ENCODE results near the gene VPS9D1.

Gene VPS9D1

DNA sequence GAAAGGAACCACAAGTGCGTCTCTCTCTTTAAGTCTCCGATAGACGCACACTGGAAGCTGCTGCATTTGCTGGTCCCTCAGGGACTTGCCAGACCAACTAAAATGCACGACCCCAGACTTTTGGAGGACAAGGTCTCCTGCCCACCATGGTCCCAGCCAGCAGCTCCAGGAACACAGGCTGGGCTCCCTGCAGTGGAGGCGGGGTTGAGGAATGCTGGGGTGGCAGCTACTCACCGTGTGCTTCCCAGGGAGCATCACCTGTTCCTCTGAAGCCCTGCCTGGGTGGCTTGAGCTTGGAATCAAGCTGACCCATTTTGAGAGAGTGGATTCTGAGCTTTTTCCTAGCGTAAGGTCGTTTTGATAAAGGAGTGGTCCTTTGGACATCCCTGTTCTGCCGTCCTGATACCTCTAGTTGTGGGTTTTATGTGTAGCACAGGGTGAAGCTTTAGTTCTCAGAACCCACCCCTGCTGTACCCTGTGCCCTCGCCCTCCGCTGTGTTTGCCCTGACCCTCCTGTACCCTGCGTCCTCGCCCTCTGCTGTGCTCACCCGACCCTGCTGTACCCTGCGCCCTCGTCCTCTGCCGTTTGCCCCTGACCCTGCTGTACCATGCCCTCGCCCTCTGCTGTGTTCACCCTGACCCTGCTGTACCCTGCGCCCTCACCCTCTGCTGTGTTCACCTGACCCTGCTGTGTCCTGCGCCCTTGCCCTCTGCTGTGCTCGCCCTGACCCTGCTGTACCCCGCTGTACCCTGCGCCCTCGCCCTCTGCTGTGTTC is 11.6 kb upstream of the VPS9D1 start:
- Histone ChIP-seq H3K27me3 (ENCODE audit: control insufficient read depth, insufficient read depth, low read length) (no peaks in the 10 kb centered on the region), H3K27ac (ENCODE audit: low read depth, low read length) (no peak overlapping the region), H3K36me3 (ENCODE audit: control insufficient read depth, insufficient read depth, low read length) (peaks cover 74% of the 10 kb centered on the region), H3K9ac (ENCODE audit: low read length) (no peak overlapping the region), H3K4me3 (ENCODE audit: low read depth, low read length) (no peak overlapping the region), H3K9me3 (ENCODE audit: control insufficient read depth, insufficient read depth, low read depth, low read length) (no peaks in the 10 kb centered on the region), H3K4me1 (ENCODE audit: control insufficient read depth, insufficient read depth, low read length) (no peaks in the 10 kb centered on the region; the same call in 1 of the 2 replicates)

DNA sequence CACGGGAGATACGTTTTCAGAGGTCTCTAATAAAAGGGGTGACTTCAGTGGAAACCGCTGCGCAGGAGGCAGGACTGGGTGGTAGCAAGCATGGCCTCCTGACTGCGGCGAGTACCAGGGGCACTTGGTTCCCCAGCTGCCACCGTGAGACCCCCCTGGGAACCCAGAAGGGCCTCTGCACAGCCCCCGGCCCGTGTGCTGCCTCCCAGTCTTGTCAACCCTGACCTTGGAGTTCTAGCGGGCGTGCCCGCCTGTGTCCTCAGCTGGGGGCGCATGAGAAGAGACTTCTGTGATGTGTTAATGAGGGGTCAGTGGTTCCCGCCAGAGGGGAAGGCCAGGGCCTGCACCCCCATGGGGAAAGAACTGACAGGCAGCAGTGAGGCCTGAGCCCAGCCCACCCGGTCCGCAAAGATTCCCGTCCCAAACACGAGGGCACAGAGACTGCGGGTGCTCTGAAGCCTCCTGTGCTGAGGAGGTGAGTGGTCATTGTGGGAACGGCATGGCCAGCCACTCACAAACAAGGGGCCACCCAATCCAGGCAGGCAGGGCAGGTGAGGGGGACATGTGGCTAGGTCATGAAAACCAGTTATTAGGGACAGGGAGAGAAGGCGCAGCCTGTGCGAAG is 10.0 kb upstream of the VPS9D1 start:
- Histone ChIP-seq H3K9me3 (ENCODE audit: control insufficient read depth, insufficient read depth, low read depth, low read length) (no peaks in the 10 kb centered on the region), H3K4me3 (ENCODE audit: low read depth, low read length) (no peak overlapping the region), H3K4me1 (ENCODE audit: control insufficient read depth, insufficient read depth, low read length) (no peaks in the 10 kb centered on the region; the same call in 1 of the 2 replicates), H3K36me3 (ENCODE audit: control insufficient read depth, insufficient read depth, low read length) (peaks cover 64% of the 10 kb centered on the region), H3K27ac (ENCODE audit: low read depth, low read length) (no peak overlapping the region), H3K27me3 (ENCODE audit: control insufficient read depth, insufficient read depth, low read length) (no peaks in the 10 kb centered on the region), H3K9ac (ENCODE audit: low read length) (no peak overlapping the region)

GRCh38 chr16:89729863-89730593 is 9.3 kb upstream of the VPS9D1 start:
- Histone ChIP-seq H3K27ac (ENCODE audit: low read depth, low read length) (no peak overlapping the region), H3K36me3 (ENCODE audit: control insufficient read depth, insufficient read depth, low read length) (peaks cover 59% of the 10 kb centered on the region), H3K9me3 (ENCODE audit: control insufficient read depth, insufficient read depth, low read depth, low read length) (no peaks in the 10 kb centered on the region), H3K9ac (ENCODE audit: low read length) (no peak overlapping the region), H3K4me1 (ENCODE audit: control insufficient read depth, insufficient read depth, low read length) (no peaks in the 10 kb centered on the region; the same call in 1 of the 2 replicates), H3K4me3 (ENCODE audit: low read depth, low read length) (no peak overlapping the region), H3K27me3 (ENCODE audit: control insufficient read depth, insufficient read depth, low read length) (no peaks in the 10 kb centered on the region)

- Histone ChIP-seq H3K27me3 (ENCODE audit: control insufficient read depth, insufficient read depth, low read length) (no peaks in the 10 kb centered on the region), H3K4me1 (ENCODE audit: control insufficient read depth, insufficient read depth, low read length) (no peaks in the 10 kb centered on the region; the same call in 1 of the 2 replicates), H3K9me3 (ENCODE audit: control insufficient read depth, insufficient read depth, low read depth, low read length) (no peaks in the 10 kb centered on the region), H3K4me3 (ENCODE audit: low read depth, low read length) (no peak overlapping the region), H3K27ac (ENCODE audit: low read depth, low read length) (no peak overlapping the region), H3K9ac (ENCODE audit: low read length) (no peak overlapping the region), H3K36me3 (ENCODE audit: control insufficient read depth, insufficient read depth, low read length) (peaks cover 55% of the 10 kb centered on the region)
These were observed 8.6 kb upstream of the VPS9D1 start for GRCh38 chr16:89729293-89729692.

GRCh38 chr16:89727406-89728120 is 6.9 kb upstream of the VPS9D1 start:
- H3K9me3 ChIP-seq (ENCODE audit: control insufficient read depth, insufficient read depth, low read depth, low read length), result no peaks in the 10 kb centered on the region
- peaks cover 8% of the 10 kb centered on the region for H3K27me3 ChIP-seq (ENCODE audit: control insufficient read depth, insufficient read depth, low read length)
- peaks cover 5% of the 10 kb centered on the region for H3K4me1 ChIP-seq (ENCODE audit: control insufficient read depth, insufficient read depth, low read length)
- peaks cover 54% of the 10 kb centered on the region for H3K36me3 ChIP-seq (ENCODE audit: control insufficient read depth, insufficient read depth, low read length)
- H3K9ac ChIP-seq (ENCODE audit: low read length), result no peak overlapping the region
- H3K4me3 ChIP-seq (ENCODE audit: low read depth, low read length), result no peak overlapping the region
- H3K27ac ChIP-seq (ENCODE audit: low read depth, low read length), result no peak overlapping the region

GRCh38 chr16:89723279-89724250 is 2.9 kb upstream of the VPS9D1 start:
- no peaks in the 10 kb centered on the region for H3K9me3 ChIP-seq (ENCODE audit: control insufficient read depth, insufficient read depth, low read depth, low read length)
- no peak overlapping the region for H3K9ac ChIP-seq (ENCODE audit: low read length)
- H3K36me3 ChIP-seq (ENCODE audit: control insufficient read depth, insufficient read depth, low read length), result peaks cover 31% of the 10 kb centered on the region
- no peak overlapping the region for H3K27ac ChIP-seq (ENCODE audit: low read depth, low read length)
- peaks cover 29% of the 10 kb centered on the region for H3K27me3 ChIP-seq (ENCODE audit: control insufficient read depth, insufficient read depth, low read length)
- no peak overlapping the region for H3K4me3 ChIP-seq (ENCODE audit: low read depth, low read length)
- peaks cover 8% of the 10 kb centered on the region for H3K4me1 ChIP-seq (ENCODE audit: control insufficient read depth, insufficient read depth, low read length)

DNA sequence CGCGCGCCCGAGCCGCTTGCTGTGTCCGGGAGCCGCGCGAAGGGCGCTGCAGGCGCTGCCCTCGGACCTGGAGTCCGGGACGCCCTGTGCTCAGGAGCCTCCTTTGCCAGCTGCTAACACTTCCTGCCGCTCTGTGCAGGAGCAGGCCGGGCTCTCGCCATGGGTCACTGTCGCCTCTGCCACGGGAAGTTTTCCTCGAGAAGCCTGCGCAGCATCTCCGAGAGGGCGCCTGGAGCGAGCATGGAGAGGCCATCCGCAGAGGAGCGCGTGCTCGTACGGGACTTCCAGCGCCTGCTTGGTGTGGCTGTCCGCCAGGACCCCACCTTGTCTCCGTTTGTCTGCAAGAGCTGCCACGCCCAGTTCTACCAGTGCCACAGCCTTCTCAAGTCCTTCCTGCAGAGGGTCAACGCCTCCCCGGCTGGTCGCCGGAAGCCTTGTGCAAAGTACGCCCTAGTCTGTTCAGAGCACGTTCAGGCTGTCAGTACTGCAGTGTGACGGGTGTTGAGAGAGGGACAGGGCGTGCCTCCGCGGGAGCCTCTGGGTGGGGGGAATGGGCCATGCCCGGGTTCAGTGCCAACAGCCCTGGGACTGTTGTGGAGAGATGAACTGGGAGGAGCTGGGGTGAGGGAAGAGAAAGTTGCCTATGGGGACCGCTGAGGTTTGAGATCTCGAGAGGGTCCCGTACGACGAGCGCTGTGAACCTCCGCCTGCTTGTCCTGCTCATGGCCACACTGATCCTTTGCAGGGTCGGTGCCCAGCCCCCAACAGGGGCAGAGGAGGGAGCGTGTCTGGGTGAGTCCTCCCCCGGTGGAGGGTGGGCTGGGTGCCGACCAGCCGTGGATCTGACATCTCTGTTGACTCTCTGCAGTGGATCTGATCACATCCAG is 1.9 kb upstream of the VPS9D1 start:
- H3K4me3 ChIP-seq (ENCODE audit: low read depth, low read length), result peak overlapping the region; percentile 86
- H3K27ac ChIP-seq (ENCODE audit: low read depth, low read length), result no peak overlapping the region
- H3K9ac ChIP-seq (ENCODE audit: low read length), result peak overlapping the region; percentile 74
- peaks cover 27% of the 10 kb centered on the region for H3K36me3 ChIP-seq (ENCODE audit: control insufficient read depth, insufficient read depth, low read length)
- H3K27me3 ChIP-seq (ENCODE audit: control insufficient read depth, insufficient read depth, low read length), result peaks cover 31% of the 10 kb centered on the region
- peaks cover 8% of the 10 kb centered on the region for H3K4me1 ChIP-seq (ENCODE audit: control insufficient read depth, insufficient read depth, low read length)
- H3K9me3 ChIP-seq (ENCODE audit: control insufficient read depth, insufficient read depth, low read depth, low read length), result no peaks in the 10 kb centered on the region

GRCh38 chr16:89721546-89722391 is 1.1 kb upstream of the VPS9D1 start:
- Histone ChIP-seq H3K27me3 (ENCODE audit: control insufficient read depth, insufficient read depth, low read length) (peaks cover 31% of the 10 kb centered on the region), H3K36me3 (ENCODE audit: control insufficient read depth, insufficient read depth, low read length) (peaks cover 22% of the 10 kb centered on the region), H3K27ac (ENCODE audit: low read depth, low read length) (no peak overlapping the region), H3K4me1 (ENCODE audit: control insufficient read depth, insufficient read depth, low read length) (peaks cover 8% of the 10 kb centered on the region), H3K9ac (ENCODE audit: low read length) (peak overlapping the region; percentile 74), H3K9me3 (ENCODE audit: control insufficient read depth, insufficient read depth, low read depth, low read length) (no peaks in the 10 kb centered on the region), H3K4me3 (ENCODE audit: low read depth, low read length) (peak overlapping the region; percentile 86)

DNA sequence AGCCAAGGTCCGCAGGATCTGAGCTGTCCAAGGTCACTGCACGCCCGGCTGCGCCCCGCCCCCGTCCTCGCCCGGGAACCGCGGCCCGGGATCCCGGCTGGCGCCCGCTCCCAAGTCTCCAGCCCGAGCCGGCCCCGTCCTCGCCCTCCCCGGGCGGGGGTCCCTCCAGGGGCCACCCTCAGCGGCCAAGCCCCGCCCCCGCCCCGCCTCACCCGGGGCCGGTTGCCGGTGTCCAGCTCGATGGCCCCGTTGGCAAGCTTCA is 216 bp downstream of the VPS9D1 start:
- H3K27me3 ChIP-seq (ENCODE audit: control insufficient read depth, insufficient read depth, low read length), result peaks cover 31% of the 10 kb centered on the region
- peak overlapping the region; percentile 86 for H3K4me3 ChIP-seq (ENCODE audit: low read depth, low read length)
- H3K4me1 ChIP-seq (ENCODE audit: control insufficient read depth, insufficient read depth, low read length), result peaks cover 8% of the 10 kb centered on the region
- peaks cover 20% of the 10 kb centered on the region for H3K36me3 ChIP-seq (ENCODE audit: control insufficient read depth, insufficient read depth, low read length)
- H3K27ac ChIP-seq (ENCODE audit: low read depth, low read length), result peak overlapping the region; percentile 68; the same call in 1 of the 2 replicates
- H3K9ac ChIP-seq (ENCODE audit: low read length), result peak overlapping the region; percentile 86
- no peaks in the 10 kb centered on the region for H3K9me3 ChIP-seq (ENCODE audit: control insufficient read depth, insufficient read depth, low read depth, low read length)

Measured in HUES6 (cell line).